A673 (cell line): ENCODE data around the gene METTL3. TPM values are rescaled to one million over a fixed set of nuclear protein-coding genes. Genes with fewer than 3 reads are reported as not detected.

Source experiments
- BruUV-seq: library from RNA; stranded (reverse); fragments of 400-500 nt; replicated peaks from 2 replicates; lab custom pipeline; 2021; lab: Mats Ljungman, UMichigan
- CTCF ChIA-PET: fragments of 300-600 bp; sonication (Branson Sonifier 250); formaldehyde crosslinking; loops from one replicate; lab custom pipeline; 2022; ENCODE audit warnings: antibody characterized with exemption; lab: Charles Lee
- POLR2A ChIA-PET: fragments of 300-600 bp; sonication (Branson Sonifier 250); formaldehyde crosslinking; loops from one replicate; lab custom pipeline; 2022; ENCODE audit warnings: antibody characterized with exemption; ENCODE audit not compliant: low non-redundant PET; lab: Charles Lee
- DNase-seq: peaks from one replicate; pipeline ENCODE4 v3.0.0-alpha.2; 2015; ENCODE audit warnings: low spot score
- H3K27ac ChIP-seq: fragments of 200-600 bp; sonication (generic); 2 replicates; pipeline ENCODE4 v1.5.1; 2016; ENCODE audit warnings: mixed run types, low read depth, mild to moderate bottlenecking, mixed read lengths, antibody characterized with exemption, low read length; ENCODE audit not compliant: poor library complexity, severe bottlenecking
- H3K27me3 ChIP-seq: fragments of 200-600 bp; sonication (generic); replicated peaks from 2 replicates; pipeline ENCODE4 v1.6.1; 2017; ENCODE audit warnings: mixed run types, low read depth, mild to moderate bottlenecking, mixed read lengths, antibody characterized with exemption, low read length; ENCODE audit not compliant: insufficient read depth, poor library complexity
- H3K36me3 ChIP-seq: fragments of 200-600 bp; sonication (generic); 2 replicates; pipeline ENCODE4 v1.6.1; 2016; ENCODE audit warnings: mixed run types, mild to moderate bottlenecking, mixed read lengths, antibody characterized with exemption, low read length; ENCODE audit not compliant: insufficient read depth, poor library complexity, severe bottlenecking
- H3K4me1 ChIP-seq: fragments of 200-600 bp; sonication (generic); 2 replicates; pipeline ENCODE4 v1.6.1; 2017; ENCODE audit warnings: mixed run types, mild to moderate bottlenecking, mixed read lengths, antibody characterized with exemption, low read length; ENCODE audit not compliant: insufficient read depth, poor library complexity, severe bottlenecking
- H3K4me3 ChIP-seq: fragments of 200-600 bp; sonication (generic); 2 replicates; pipeline ENCODE4 v1.5.1; 2016; ENCODE audit warnings: low read depth, mixed run types, mild to moderate bottlenecking, mixed read lengths, low read length; ENCODE audit not compliant: poor library complexity, severe bottlenecking
- H3K9me3 ChIP-seq: fragments of 200-600 bp; sonication (generic); 2 replicates; pipeline ENCODE4 v1.6.1; 2016; ENCODE audit warnings: mixed run types, low read depth, mild to moderate bottlenecking, mixed read lengths, antibody characterized with exemption, low read length; ENCODE audit not compliant: poor library complexity, severe bottlenecking
- CTCF ChIP-seq: fragments of 300-800, 200-600 bp; sonication (generic); conservative IDR thresholded peaks from 2 replicates; pipeline ENCODE4 v1.5.1; 2017; ENCODE audit warnings: low read depth, mild to moderate bottlenecking, antibody characterized with exemption, low read length, moderate library complexity, mixed read lengths
- EZH2 ChIP-seq: fragments of 200-600 bp; sonication (generic); IDR thresholded peaks from 2 replicates; pipeline ENCODE4 v1.6.1; 2017; ENCODE audit warnings: borderline replicate concordance, low read depth, mild to moderate bottlenecking, mixed read lengths, antibody characterized with exemption, low read length; ENCODE audit not compliant: poor library complexity, severe bottlenecking
- intact Hi-C: fragments of 100-400 bp; cut with micrococcal nuclease; formaldehyde crosslinking; loops from one replicate; pipeline ENCODE4 v1.10.0; 2022; ENCODE audit not compliant: unreplicated experiment
- total RNA-seq: library from RNA; stranded (reverse); gene quantifications from 2 replicates; pipeline ENCODE4 v1.2.3, GENCODE V29; 2021

Gene METTL3
- total RNA-seq, 1 experiment from 2014 or later = 96.3 TPM

GRCh38 chr14:21535545-21536417 lies 24.6 kb upstream of the METTL3 start:
- ChIA-PET CTCF (no interaction called here), POLR2A (no interaction called here)
- DNase-seq = peak; percentile 62
- H3K4me3 ChIP-seq = peak overlapping the region; percentile 85
- H3K27ac ChIP-seq = peak overlapping the region; percentile 99
- H3K27me3 ChIP-seq = no peaks in the 10 kb centered on the region
- intact Hi-C loops = loop anchor here (10.0 kb wide), 1 partner anchor 271 kb away; the partner anchor contains the start of gene HNRNPC
- no peaks in the 10 kb centered on the region for H3K36me3 ChIP-seq
- TF ChIP-seq CTCF = no peak
- no peak for TF ChIP-seq EZH2
- H3K4me1 ChIP-seq = peaks cover 57% of the 10 kb centered on the region
- BruUV-seq = TSS peak; percentile 77
- no peaks in the 10 kb centered on the region for H3K9me3 ChIP-seq

- Histone ChIP-seq H3K27me3 (no peaks in the 10 kb centered on the region), H3K4me3 (peak overlapping the region; percentile 85), H3K36me3 (no peaks in the 10 kb centered on the region), H3K27ac (peak overlapping the region; percentile 99), H3K9me3 (no peaks in the 10 kb centered on the region), H3K4me1 (peaks cover 56% of the 10 kb centered on the region)
- DNase-seq = peak; percentile 99
- no TSS peak for BruUV-seq
- TF ChIP-seq EZH2 = no peak
- intact Hi-C loops = loop anchor here (1.0 to 10.0 kb wide), 4 partner anchors 8 to 270 kb away; partner anchors contain the start of genes HNRNPC and SALL2
- CTCF ChIA-PET = interaction anchor here (0.9 to 1.2 kb wide), 3 partner anchors 8 to 58 kb away, joined by 3 to 4 read pairs (median 4); partner anchors contain the start of genes RAB2B, SALL2 and TOX4
- POLR2A ChIA-PET = interaction anchor here (0.6 to 1.4 kb wide), 6 partner anchors 9 to 559 kb away, joined by 3 to 22 read pairs (median 6); partner anchors contain the start of genes METTL3 and SALL2
Measured at GRCh38 chr14:21534576-21534975, 23.4 kb upstream of the METTL3 start.

GRCh38 chr14:21533294-21533693 lies 22.2 kb upstream of the METTL3 start:
- H3K36me3 ChIP-seq = peaks cover 3% of the 10 kb centered on the region
- TF ChIP-seq EZH2 (no peak), CTCF (no peak)
- CTCF ChIA-PET = interaction anchor here (0.6 kb wide), 1 partner anchor 25 kb away, joined by 9 read pairs; no protein-coding TSS in a partner anchor
- H3K9me3 ChIP-seq = no peaks in the 10 kb centered on the region
- peak overlapping the region; percentile 99 for H3K27ac ChIP-seq
- POLR2A ChIA-PET = interaction anchor here (1.0 kb wide), 1 partner anchor 124 kb away, joined by 22 read pairs; no protein-coding TSS in a partner anchor
- no TSS peak for BruUV-seq
- DNase-seq = peak; percentile 79
- intact Hi-C loops = loop anchor here (5.0 to 10.0 kb wide), 2 partner anchors 189 to 268 kb away; partner anchors contain the start of gene HNRNPC
- peak overlapping the region; percentile 85 for H3K4me3 ChIP-seq
- peaks cover 53% of the 10 kb centered on the region for H3K4me1 ChIP-seq
- H3K27me3 ChIP-seq = no peaks in the 10 kb centered on the region
